HG03575 (cell line): ENCODE measurements around the gene FNIP1.
"Not testable (repeated sequence)": the region's sequence is repeated elsewhere in the genome, so short reads cannot be mapped to it uniquely, and the experiment has no call there.

ENCODE experiments used
- ATAC-seq: cut with Tn5 transposase; IDR thresholded peaks from one replicate; pipeline ENCODE4 v1.9.1; 2021; ENCODE audit not compliant: unreplicated experiment, insufficient number of reproducible peaks, low FRiP score; ENCODE audit errors: extremely low read depth

Gene FNIP1

DNA sequence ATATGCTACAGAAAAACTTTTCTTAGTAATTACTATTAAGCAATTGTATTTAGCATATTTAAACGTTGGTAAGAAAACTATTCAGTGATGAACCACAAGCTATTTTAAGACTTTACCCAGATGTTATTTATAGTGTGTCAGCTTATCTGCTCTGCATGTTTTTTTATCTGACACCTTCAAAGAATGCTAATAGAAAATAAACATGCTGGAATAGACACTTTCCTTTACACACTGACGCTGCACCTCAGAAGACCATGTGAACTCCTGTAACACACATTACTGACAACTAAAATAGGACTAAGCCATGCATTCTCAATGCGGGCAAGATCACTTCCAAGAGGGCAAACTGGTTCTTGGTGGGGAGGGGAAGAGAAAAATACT lies 38.3 kb downstream of the FNIP1 start:
- ATAC-seq, result no peak

DNA sequence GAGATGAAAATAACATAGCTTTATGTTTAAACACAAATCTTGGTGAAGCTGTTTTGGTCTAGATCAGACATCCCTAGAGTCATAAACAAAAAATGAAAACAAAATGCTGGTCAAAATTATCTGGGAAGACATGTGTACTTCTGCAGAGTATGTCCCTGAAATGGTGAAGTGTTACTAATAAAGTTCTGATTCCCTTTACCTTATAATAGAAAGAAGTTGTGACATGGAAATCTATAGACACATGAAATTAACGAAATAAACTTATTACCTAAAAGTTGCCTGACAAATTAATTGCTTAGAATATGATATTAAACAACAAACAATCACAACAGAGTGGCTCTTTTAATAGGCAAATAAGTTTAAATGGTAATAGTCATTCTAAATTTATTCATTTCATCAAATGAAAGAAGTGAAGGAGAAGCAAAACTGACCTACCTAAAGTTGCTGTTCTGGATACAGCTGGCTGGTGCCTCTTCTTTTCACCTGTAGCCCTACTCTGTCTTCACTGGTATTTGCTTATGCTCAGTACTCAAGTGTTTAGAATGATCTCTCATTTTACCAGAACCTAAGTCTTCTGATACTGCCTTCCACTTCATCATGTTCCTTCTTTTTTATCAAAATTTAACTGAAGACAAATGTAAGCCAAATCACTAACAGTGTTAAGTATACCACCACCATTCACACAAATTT lies 38.8 kb downstream of the FNIP1 start:
- no peak for ATAC-seq

DNA sequence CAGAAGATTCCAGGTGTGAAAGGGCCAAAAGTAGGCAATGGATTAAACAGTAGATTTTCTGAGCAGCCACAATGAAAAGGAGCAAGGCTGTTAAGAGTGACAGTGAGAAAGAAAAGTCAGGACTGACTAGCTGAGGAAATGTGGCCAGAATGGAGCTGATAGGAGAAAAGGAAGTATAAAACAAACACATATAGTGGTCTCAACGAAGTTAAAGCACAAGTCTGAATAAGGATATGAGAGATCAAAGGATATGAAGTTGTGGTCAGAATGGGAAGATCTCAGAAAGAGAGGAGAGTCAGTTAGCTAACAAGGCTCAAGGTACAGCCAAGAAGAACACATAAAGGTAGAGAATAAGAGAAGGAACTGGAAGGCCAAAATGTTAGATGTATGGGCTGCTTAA lies 39.9 kb downstream of the FNIP1 start:
- no peak for ATAC-seq

DNA sequence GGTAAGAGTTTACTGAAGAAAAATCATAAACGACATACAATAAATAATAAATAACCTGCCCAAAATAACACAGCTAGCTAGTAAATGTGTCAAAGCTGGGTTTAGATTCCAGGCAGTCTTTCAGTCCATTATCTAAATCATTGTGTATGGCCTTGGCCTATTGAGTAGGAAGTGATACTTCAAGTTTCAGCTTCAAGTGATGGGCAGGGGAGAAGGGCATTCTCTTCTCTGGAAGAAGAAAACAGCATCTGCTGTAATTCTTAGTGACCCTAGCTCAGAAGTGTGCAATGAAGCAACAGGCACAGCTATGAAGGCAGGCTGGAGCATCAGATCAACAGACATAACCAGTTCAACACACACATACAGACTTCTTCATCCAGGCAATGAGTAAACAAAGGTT lies 42.5 kb downstream of the FNIP1 start:
- ATAC-seq, result no peak

DNA sequence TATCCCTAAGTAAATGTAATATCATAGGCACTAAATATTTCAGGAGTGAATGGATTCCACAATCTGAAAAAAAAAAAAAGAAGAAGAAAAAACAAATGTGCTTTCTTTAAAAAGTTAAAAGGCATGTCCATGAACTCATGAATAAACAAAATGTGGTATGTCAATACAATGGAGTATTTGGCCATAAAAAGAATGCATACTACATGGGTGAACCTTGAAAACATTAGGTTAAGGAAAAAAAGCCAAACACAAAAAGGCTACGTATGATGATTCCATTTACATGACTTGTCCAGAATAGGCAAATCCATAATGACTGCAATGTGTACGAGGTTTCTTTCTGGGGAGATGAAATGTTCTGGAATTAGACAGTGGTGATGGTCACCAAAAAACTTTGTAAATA lies 45.3 kb downstream of the FNIP1 start:
- ATAC-seq, result no peak

DNA sequence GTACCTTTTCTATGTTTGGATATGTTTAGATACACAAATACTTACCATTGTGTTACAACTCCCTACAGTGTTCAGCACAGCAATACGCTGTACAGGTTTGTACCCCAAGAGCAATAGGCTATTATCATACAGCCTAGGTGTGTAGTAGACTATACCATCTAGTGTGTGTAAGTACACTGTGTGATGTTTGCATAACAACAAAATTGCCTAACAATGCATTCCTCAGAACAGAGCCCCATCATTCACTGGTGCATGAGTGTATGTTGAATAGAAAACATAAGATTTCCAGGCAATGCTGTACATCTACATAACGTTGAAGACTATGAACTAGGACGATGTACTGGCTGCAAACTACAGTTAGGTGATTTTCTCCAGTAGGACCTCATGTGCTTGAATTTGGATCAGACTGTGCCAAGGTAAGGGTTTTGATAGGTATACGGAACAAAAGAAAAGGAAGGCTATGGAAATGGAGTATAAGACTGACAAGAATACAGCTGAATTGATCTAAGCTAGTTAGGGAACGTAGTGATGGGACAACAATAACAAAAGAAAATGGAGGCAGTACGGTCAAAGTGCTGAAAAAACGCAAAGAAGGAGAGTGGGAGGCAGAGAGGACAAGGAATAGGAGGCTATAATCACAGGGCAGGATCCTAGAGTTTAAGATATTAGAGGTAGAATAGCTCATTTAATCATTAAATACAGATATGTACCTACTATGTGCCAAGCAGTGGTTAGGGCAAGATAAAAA lies 46.9 kb downstream of the FNIP1 start:
- ATAC-seq, result no peak

DNA sequence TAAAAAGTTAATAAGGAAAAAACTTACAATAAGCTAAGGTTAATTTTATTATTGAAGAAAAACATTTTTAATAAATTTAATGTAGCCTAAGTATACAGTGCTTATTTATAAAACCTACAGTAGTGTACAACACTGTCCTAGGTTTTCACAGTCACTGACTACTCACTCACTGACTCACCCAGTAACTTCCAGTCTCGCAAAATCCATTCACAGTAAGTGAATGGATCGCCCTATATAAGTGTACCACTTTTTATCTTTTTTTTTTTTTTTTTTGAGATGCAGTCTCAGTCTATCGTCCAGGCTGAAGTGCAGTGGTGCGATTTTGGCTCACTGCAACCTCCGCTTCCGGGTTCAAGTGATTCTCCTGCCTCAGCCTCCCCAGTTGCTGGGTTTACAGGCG lies 47.7 kb downstream of the FNIP1 start:
- ATAC-seq, result no peak

DNA sequence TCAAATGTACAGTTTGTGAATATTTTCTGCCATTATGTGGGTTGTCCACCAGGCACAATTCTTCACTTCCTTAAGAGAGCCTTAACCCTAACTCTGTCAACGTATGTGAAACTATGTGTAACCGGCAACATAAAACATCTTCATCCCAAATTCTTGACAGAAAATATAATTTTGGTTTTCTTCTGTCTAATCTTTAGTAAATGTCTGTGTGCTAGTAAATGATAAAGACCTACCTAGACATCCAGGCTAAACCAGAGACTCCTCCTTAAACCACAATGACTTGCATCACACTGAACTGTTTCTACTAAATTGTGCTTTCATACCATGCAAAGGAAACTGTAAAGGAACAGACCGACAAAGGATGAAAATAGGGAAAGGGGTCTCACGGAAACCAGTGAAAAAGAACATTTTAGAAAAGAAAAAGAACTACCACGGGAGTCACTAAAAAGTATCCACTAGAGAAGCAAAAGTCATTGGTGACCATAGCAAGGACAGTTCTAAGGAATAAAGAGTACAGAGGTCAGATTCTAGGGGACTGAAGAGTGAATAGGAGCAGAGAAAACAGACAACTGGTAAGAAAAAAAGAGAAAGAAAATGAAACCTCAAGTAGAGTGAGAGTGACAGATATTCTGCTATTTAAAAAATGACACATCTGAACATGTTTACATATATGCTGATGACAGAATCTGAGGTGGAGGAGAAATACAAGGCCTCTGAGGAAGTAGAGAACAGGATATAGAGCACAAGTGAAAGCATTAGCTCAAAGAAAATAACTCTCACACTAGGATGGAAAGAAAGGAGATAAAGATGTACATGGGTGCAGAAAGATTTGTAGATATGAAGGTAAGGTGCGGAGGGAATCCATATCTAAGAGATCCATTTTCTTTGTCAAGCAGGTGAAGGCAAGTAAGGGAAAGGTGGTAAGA lies 49.4 kb downstream of the FNIP1 start:
- ATAC-seq, result peak; percentile 68

DNA sequence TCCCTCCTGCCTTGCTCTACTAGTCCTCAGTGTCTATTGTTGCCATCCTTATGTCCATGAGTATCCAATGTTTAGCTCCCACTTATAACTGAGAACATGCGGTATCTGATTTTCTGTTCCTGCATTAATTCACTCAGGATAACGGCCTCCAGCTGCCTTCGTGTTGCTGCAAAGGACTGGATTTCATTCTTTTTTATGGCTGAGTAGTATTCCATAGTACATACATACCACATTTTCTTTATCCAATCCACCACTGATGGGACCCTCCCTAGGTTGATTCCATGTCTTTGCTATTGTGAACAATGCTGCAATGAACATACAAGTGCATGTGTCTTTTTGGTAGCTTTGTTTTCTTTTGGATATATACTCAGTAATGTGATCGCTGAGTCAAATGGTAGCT lies 50.4 kb downstream of the FNIP1 start:
- no peak for ATAC-seq

DNA sequence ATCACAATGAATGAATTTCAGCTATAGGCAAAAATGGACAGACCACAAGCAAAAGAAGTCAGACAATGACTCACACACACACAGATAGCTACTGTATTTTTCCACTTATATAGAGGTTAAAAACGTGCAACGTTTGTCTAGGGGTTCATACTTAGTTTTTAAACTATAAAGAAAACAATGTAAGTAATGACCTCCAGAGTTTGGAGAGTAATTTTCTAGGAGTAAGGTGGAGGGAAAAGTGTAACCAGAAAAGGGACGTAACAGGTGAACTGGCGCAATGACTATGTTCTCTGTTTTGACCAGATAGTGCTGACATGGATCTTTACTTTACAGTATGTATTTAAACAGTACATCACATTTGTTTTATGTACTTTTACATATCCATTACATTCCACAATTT lies 51.1 kb downstream of the FNIP1 start:
- ATAC-seq, result no peak

DNA sequence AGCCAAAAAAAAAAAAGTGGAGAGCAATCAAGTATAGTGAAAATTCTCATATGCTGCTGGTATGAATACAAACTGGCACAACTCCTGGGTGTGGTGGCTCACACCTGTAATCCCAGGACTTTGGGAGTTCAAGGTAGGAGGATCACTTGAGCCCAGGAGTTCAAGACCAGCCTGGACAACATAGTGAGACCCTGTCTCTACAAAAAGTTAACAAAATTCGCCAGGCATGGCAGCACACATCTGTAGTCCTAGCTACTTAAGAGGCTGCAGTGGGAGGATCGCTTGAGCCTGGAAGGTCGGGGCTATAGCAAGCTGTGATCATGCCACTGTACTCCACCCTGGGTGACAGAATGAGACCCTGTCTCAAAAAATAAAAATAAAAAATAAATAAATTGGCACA lies 51.7 kb downstream of the FNIP1 start:
- no peak for ATAC-seq

DNA sequence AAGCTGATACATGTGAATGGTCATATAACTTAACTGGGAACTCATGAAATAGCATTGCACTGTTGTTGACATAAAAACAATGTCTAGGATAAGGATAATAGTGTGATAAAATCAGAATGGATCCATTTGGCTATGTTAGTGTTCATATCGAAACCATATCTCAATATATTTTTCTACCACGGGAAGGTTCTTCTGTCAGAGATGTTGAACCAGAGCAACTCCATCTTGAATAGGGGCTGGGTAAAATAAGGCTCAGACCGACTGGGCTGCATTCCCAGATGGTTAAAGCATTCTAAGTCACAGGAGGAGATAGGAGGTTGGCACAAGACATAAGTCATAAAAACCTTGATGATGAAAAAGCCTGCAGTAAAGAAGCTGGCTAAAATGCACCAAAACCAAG lies 56.3 kb downstream of the FNIP1 start:
- ATAC-seq, result no peak

DNA sequence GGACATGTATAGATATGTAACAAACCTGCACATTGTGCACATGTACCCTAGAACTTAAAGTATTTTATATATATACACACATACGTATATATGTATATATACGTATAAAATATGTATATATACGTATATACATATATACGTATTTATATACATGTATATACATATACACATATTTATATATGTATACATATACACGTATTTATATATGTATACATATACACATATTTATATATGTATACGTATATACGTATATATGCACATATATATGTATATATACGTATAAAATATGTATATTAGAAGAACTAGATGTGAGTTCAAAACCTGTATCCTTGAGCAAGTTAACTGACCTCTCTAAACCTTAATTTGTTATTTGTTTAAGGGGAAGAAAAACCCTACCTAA lies 61.4 kb downstream of the FNIP1 start:
- ATAC-seq, result no peak

DNA sequence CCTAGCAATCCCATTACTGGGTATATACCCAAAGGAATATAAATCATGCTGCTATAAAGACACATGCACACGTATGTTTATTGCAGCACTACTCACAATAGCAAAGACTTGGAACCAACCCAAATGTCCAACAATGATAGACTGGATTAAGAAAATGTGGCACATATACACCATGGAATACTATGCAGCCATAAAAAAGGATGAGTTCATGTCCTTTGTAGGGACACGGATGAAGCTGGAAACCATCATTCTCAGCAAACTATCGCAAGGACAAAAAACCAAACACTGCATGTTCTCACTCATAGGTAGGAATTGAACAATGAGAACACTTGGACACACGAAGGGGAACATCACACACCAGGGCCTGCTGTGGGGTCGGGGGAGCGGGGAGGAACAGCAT lies 61.9 kb downstream of the FNIP1 start:
- ATAC-seq, result not testable (repeated sequence)

DNA sequence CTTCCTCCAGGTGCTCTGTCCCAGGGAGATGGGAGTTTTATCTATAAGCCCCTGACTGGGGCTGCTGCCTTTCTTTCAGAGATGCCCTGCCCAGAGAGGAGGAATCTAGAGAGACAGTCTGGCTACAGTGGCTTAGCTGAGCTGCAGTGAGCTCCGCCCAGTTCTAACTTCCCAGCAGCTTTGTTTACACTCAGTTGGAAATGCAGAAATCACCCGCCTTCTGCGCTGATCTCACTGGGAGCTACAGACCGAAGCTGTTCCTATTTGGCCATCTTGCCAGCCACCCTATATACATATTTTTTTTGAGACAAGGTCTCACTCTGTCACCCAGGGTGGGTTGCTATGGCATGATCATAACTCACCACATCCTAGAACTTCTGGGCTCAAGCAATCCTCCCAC lies 67.5 kb downstream of the FNIP1 start:
- ATAC-seq, result not testable (repeated sequence)

DNA sequence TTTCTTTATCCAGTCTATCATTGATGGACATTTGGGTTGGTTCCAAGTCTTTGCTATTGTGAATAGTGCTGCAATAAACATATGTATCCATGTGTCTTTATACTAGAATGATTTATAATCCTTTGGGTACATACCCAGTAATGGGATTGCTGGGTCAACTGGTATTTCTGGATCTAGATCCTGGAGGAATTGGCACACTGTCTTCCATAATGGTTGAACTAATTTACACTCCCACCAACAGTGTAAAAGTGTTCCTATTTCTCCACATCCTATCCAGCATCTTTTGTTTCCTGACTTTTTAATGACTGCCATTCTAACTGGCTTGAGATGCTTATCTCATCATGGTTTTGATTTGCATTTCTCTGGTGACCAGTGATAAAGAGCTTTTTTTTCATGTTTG lies 72.7 kb downstream of the FNIP1 start:
- not testable (repeated sequence) for ATAC-seq

DNA sequence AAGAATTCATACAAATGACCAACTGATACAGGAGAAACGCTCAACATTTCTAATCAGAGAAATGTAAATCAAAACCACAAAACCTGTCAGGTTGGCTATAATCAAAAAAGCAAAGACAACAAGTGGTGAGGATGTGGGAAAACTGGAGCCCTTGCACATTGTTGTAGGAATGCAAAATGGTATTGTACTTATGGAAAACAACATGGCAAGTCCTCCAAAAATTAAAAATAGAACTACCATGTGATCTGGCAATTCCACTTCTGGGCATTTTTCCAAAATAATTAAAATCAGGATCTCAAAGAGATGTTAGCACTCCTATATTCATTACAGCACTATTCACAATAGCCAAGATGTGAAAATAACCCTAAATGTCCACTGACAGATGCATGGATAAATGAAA lies 76.1 kb downstream of the FNIP1 start:
- ATAC-seq, result no peak

DNA sequence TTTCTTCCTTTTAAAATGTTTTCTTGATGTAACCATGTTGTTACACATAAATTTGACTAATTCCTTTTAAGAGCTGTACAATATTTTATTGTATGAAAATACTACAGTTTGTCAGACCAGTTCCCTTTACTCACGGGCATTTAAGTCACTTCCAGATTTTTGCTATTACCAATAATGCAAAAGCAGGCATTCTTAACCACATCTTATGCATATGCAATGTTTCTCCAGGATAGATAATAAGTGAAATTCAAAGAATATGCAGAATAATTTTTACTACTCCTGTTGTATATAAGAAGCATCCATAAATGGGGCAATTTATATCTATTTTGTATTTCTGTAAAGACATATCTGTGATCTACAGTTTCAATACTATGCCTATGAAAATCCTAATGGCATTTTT lies 77.3 kb downstream of the FNIP1 start:
- no peak for ATAC-seq

DNA sequence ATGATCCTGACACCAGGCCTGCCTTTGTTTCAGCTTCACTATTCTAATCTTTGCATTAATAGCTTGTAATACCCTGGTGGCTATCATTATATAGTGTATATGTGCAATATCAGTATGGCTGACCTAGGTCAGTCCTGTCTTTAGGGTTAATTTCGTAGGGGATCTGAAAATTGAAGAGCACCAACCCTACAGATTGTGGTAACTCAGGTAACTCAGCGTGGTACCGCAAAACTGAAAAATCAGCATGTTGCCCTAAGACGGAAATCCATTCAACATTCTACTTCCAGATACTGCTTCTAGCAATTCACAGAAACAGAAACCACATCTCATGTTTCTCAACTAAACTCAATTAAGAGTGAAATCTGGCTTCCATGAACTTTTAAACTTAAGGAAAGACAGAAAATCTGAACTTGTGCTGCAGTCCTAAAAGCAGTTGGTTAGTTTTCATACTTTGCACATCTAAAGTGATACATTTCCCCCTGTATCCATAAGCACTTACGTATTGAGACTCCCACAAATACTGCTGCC lies 78.3 kb downstream of the FNIP1 start:
- no peak for ATAC-seq

DNA sequence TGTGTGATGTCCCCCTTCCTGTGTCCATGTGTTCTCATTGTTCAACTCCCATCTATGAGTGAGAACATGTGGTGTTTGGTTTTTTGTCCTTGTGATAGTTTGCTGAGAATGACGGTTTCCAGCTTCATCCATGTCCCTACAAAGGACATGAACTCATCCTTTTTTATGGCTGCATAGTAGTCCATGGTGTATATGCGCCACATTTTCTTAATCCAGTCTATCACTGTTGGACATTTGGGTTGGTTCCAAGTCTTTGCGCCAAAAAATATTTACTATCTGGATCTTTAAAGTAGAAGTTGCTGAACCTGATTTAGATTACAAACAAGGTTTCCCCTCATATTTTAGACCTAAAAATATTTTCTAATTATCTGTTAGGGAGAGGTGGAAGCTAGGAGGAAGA lies 79.7 kb downstream of the FNIP1 start:
- ATAC-seq, result not testable (repeated sequence)
